ENCODE data around the gene SLC13A4.
"Not testable (repeated sequence)": the region's sequence is repeated elsewhere in the genome, so short reads cannot be mapped to it uniquely, and the experiment has no call there.

DNA sequence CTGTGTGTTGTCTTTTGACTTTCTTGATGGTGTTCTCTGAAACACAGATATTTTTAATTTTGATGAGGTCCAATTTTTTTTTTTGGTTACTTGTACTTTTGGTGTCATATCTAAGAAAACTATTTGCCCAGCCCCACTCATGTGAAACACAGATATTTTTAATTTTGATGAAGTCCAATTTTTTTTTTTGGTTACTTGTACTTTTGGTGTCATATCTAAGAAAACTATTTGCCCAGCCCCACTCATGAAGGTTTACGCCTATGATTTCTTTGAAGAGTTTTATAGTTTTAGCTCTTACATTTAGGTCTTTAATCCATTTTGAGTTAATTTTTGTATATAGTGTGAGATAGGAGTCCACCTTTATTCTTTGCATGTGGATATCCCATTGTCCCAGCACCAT, 60.4 kb downstream of the SLC13A4 start:
- TF ChIP-seq, protein P1, sequence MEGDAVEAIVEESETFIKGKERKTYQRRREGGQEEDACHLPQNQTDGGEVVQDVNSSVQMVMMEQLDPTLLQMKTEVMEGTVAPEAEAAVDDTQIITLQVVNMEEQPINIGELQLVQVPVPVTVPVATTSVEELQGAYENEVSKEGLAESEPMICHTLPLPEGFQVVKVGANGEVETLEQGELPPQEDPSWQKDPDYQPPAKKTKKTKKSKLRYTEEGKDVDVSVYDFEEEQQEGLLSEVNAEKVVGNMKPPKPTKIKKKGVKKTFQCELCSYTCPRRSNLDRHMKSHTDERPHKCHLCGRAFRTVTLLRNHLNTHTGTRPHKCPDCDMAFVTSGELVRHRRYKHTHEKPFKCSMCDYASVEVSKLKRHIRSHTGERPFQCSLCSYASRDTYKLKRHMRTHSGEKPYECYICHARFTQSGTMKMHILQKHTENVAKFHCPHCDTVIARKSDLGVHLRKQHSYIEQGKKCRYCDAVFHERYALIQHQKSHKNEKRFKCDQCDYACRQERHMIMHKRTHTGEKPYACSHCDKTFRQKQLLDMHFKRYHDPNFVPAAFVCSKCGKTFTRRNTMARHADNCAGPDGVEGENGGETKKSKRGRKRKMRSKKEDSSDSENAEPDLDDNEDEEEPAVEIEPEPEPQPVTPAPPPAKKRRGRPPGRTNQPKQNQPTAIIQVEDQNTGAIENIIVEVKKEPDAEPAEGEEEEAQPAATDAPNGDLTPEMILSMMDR (IDR thresholded peaks at IDR 0.05; ENCODE audit: borderline replicate concordance, extremely low read depth, low read length, poor library complexity, severe bottlenecking) = not testable (repeated sequence)
- not testable (repeated sequence) for TF ChIP-seq EZH2 (IDR thresholded peaks at IDR 0.05; ENCODE audit: borderline replicate concordance, low read depth, low read length, severe bottlenecking)

Measured in DND-41 (cell line).